Dendritic cell treated with granulocyte-macrophage colony-stimulating factor and Interleukin-4, amounts not matched to agents 40 ng/mL and 50 ng/mL, for 4 days (primary cell): ENCODE data around the gene FHOD3.

Experiments
- H3K27ac Mint-ChIP-seq: one replicate; pipeline ENCODE4 v1.8.0; 2022; ENCODE audit warnings: mild to moderate bottlenecking, mixed read lengths
- H3K27me3 Mint-ChIP-seq: one replicate; pipeline ENCODE4 v1.8.0; 2022; ENCODE audit warnings: mild to moderate bottlenecking, mixed read lengths
- H3K36me3 Mint-ChIP-seq: one replicate; pipeline ENCODE4 v1.8.0; 2022; ENCODE audit warnings: low read depth, mixed read lengths
- H3K4me1 Mint-ChIP-seq: one replicate; pipeline ENCODE4 v1.8.0; 2022; ENCODE audit warnings: low read depth, mixed read lengths
- H3K4me3 Mint-ChIP-seq: one replicate; pipeline ENCODE4 v1.8.0; 2022; ENCODE audit warnings: mild to moderate bottlenecking, moderate library complexity, mixed read lengths
- H3K9me3 Mint-ChIP-seq: one replicate; pipeline ENCODE4 v1.8.0; 2022; ENCODE audit warnings: mixed read lengths
- intact Hi-C: fragments of 100-400 bp; cut with micrococcal nuclease; formaldehyde crosslinking; loops from one replicate; pipeline ENCODE4 v1.15.0; 2022

The FHOD3 gene

GRCh38 chr18:36481935-36482334, 184.4 kb downstream of the FHOD3 start:
- H3K4me1 Mint-ChIP-seq, result no peaks in the 10 kb centered on the region
- H3K9me3 Mint-ChIP-seq, result no peaks in the 10 kb centered on the region
- no peaks in the 10 kb centered on the region for H3K36me3 Mint-ChIP-seq
- no peak overlapping the region for H3K4me3 Mint-ChIP-seq
- H3K27me3 Mint-ChIP-seq, result no peaks in the 10 kb centered on the region
- no peak overlapping the region for H3K27ac Mint-ChIP-seq
- intact Hi-C loops, result no loop called here

GRCh38 chr18:36484591-36484990, 187.1 kb downstream of the FHOD3 start:
- no peaks in the 10 kb centered on the region for H3K9me3 Mint-ChIP-seq
- no peaks in the 10 kb centered on the region for H3K36me3 Mint-ChIP-seq
- intact Hi-C loops, result no loop called here
- no peaks in the 10 kb centered on the region for H3K4me1 Mint-ChIP-seq
- no peaks in the 10 kb centered on the region for H3K27me3 Mint-ChIP-seq
- H3K27ac Mint-ChIP-seq, result no peak overlapping the region
- H3K4me3 Mint-ChIP-seq, result no peak overlapping the region

GRCh38 chr18:36485772-36486171, 188.3 kb downstream of the FHOD3 start:
- H3K4me3 Mint-ChIP-seq, result no peak overlapping the region
- H3K4me1 Mint-ChIP-seq, result no peaks in the 10 kb centered on the region
- no peaks in the 10 kb centered on the region for H3K27me3 Mint-ChIP-seq
- no peaks in the 10 kb centered on the region for H3K9me3 Mint-ChIP-seq
- no peaks in the 10 kb centered on the region for H3K36me3 Mint-ChIP-seq
- intact Hi-C loops, result no loop called here
- H3K27ac Mint-ChIP-seq, result no peak overlapping the region

GRCh38 chr18:36488131-36488530, 190.6 kb downstream of the FHOD3 start:
- Mint-ChIP-seq H3K36me3 (no peaks in the 10 kb centered on the region), H3K27ac (no peak overlapping the region), H3K4me1 (no peaks in the 10 kb centered on the region)

GRCh38 chr18:36490897-36491296, 193.4 kb downstream of the FHOD3 start:
- no peaks in the 10 kb centered on the region for H3K9me3 Mint-ChIP-seq

More at GRCh38 chr18:36488131-36488530, 190.6 kb downstream of the FHOD3 start:
- intact Hi-C loops, result no loop called here
- no peaks in the 10 kb centered on the region for H3K9me3 Mint-ChIP-seq
- no peaks in the 10 kb centered on the region for H3K27me3 Mint-ChIP-seq
- no peak overlapping the region for H3K4me3 Mint-ChIP-seq

GRCh38 chr18:36492604-36493329, 195.3 kb downstream of the FHOD3 start:
- Mint-ChIP-seq H3K27me3 (no peaks in the 10 kb centered on the region), H3K27ac (no peak overlapping the region), H3K4me3 (no peak overlapping the region), H3K4me1 (no peaks in the 10 kb centered on the region), H3K9me3 (no peaks in the 10 kb centered on the region), H3K36me3 (no peaks in the 10 kb centered on the region)
- intact Hi-C loops, result no loop called here

More at GRCh38 chr18:36490897-36491296, 193.4 kb downstream of the FHOD3 start:
- no peaks in the 10 kb centered on the region for H3K4me1 Mint-ChIP-seq
- H3K36me3 Mint-ChIP-seq, result no peaks in the 10 kb centered on the region
- no peaks in the 10 kb centered on the region for H3K27me3 Mint-ChIP-seq
- H3K27ac Mint-ChIP-seq, result no peak overlapping the region
- intact Hi-C loops, result no loop called here
- H3K4me3 Mint-ChIP-seq, result no peak overlapping the region

GRCh38 chr18:36493349-36494159, 196.0 kb downstream of the FHOD3 start:
- no peaks in the 10 kb centered on the region for H3K4me1 Mint-ChIP-seq
- no peaks in the 10 kb centered on the region for H3K9me3 Mint-ChIP-seq
- no peak overlapping the region for H3K4me3 Mint-ChIP-seq
- intact Hi-C loops, result no loop called here
- H3K27ac Mint-ChIP-seq, result no peak overlapping the region
- no peaks in the 10 kb centered on the region for H3K36me3 Mint-ChIP-seq
- H3K27me3 Mint-ChIP-seq, result no peaks in the 10 kb centered on the region

GRCh38 chr18:36494160-36494437, 196.6 kb downstream of the FHOD3 start:
- Mint-ChIP-seq H3K36me3 (no peaks in the 10 kb centered on the region), H3K4me3 (no peak overlapping the region), H3K9me3 (no peaks in the 10 kb centered on the region), H3K27me3 (no peaks in the 10 kb centered on the region), H3K4me1 (no peaks in the 10 kb centered on the region), H3K27ac (no peak overlapping the region)
- intact Hi-C loops, result no loop called here

GRCh38 chr18:36496022-36496421, 198.5 kb downstream of the FHOD3 start:
- Mint-ChIP-seq H3K27me3 (no peaks in the 10 kb centered on the region), H3K4me3 (no peak overlapping the region), H3K27ac (no peak overlapping the region), H3K4me1 (no peaks in the 10 kb centered on the region), H3K9me3 (no peaks in the 10 kb centered on the region), H3K36me3 (no peaks in the 10 kb centered on the region)
- intact Hi-C loops, result no loop called here

- no peaks in the 10 kb centered on the region for H3K27me3 Mint-ChIP-seq
- intact Hi-C loops, result no loop called here
- no peaks in the 10 kb centered on the region for H3K36me3 Mint-ChIP-seq
- H3K4me1 Mint-ChIP-seq, result no peaks in the 10 kb centered on the region
- H3K9me3 Mint-ChIP-seq, result peaks cover 12% of the 10 kb centered on the region
- no peak overlapping the region for H3K4me3 Mint-ChIP-seq
- H3K27ac Mint-ChIP-seq, result no peak overlapping the region
Observed at GRCh38 chr18:36499938-36500337, 202.4 kb downstream of the FHOD3 start.

GRCh38 chr18:36501100-36501499, 203.6 kb downstream of the FHOD3 start:
- H3K27me3 Mint-ChIP-seq, result no peaks in the 10 kb centered on the region
- no peak overlapping the region for H3K4me3 Mint-ChIP-seq
- no peak overlapping the region for H3K27ac Mint-ChIP-seq
- H3K9me3 Mint-ChIP-seq, result peaks cover 12% of the 10 kb centered on the region
- H3K36me3 Mint-ChIP-seq, result no peaks in the 10 kb centered on the region
- no peaks in the 10 kb centered on the region for H3K4me1 Mint-ChIP-seq
- intact Hi-C loops, result no loop called here

GRCh38 chr18:36503477-36503876, 206.0 kb downstream of the FHOD3 start:
- no peaks in the 10 kb centered on the region for H3K4me1 Mint-ChIP-seq
- no peaks in the 10 kb centered on the region for H3K27me3 Mint-ChIP-seq
- H3K4me3 Mint-ChIP-seq, result no peak overlapping the region
- no peaks in the 10 kb centered on the region for H3K36me3 Mint-ChIP-seq
- peaks cover 12% of the 10 kb centered on the region for H3K9me3 Mint-ChIP-seq
- intact Hi-C loops, result no loop called here
- H3K27ac Mint-ChIP-seq, result no peak overlapping the region

GRCh38 chr18:36504928-36505327, 207.4 kb downstream of the FHOD3 start:
- Mint-ChIP-seq H3K27ac (no peak overlapping the region), H3K4me3 (no peak overlapping the region), H3K27me3 (no peaks in the 10 kb centered on the region), H3K36me3 (no peaks in the 10 kb centered on the region), H3K9me3 (peaks cover 12% of the 10 kb centered on the region), H3K4me1 (no peaks in the 10 kb centered on the region)
- intact Hi-C loops, result no loop called here

- intact Hi-C loops, result no loop called here
Observed at GRCh38 chr18:36505665-36506064, 208.2 kb downstream of the FHOD3 start.

More at GRCh38 chr18:36505665-36506064, 208.2 kb downstream of the FHOD3 start:
- Mint-ChIP-seq H3K27me3 (no peaks in the 10 kb centered on the region), H3K27ac (no peak overlapping the region), H3K4me3 (no peak overlapping the region), H3K4me1 (no peaks in the 10 kb centered on the region), H3K36me3 (no peaks in the 10 kb centered on the region), H3K9me3 (peaks cover 12% of the 10 kb centered on the region)
